AG04449 (cell line): ENCODE measurements around the gene RNF123.

Experiments used
- CTCF ChIA-PET: fragments of 350-600 bp; formaldehyde crosslinking; extraction: SDS; loops from one replicate; lab custom pipeline; 2021; ENCODE audit warnings: antibody characterized with exemption; lab: Yijun Ruan, JAX
- POLR2A ChIA-PET: fragments of 400-600, 350-600 bp; formaldehyde crosslinking; extraction: SDS; loops from one replicate; lab custom pipeline; 2020; ENCODE audit warnings: antibody characterized with exemption, inconsistent platforms; lab: Yijun Ruan, JAX
- DNase-seq: peaks from one replicate; pipeline ENCODE4 v3.0.0-alpha.2; 2010; ENCODE audit warnings: low read depth, low spot score
- H3K4me3 ChIP-seq: 2 replicates; pipeline ENCODE4 v1.5.1; 2011; ENCODE audit warnings: low read depth, mild to moderate bottlenecking, control low read depth, low read length
- TF ChIP-seq, protein P1 (sequence below): IDR thresholded peaks from one replicate; pipeline ENCODE4 v1.5.1; 2011; ENCODE audit warnings: mild to moderate bottlenecking, moderate library complexity, low read length, control low read depth, inconsistent platforms; ENCODE audit not compliant: insufficient read depth; ENCODE audit errors: missing control alignments

The RNF123 gene

DNA sequence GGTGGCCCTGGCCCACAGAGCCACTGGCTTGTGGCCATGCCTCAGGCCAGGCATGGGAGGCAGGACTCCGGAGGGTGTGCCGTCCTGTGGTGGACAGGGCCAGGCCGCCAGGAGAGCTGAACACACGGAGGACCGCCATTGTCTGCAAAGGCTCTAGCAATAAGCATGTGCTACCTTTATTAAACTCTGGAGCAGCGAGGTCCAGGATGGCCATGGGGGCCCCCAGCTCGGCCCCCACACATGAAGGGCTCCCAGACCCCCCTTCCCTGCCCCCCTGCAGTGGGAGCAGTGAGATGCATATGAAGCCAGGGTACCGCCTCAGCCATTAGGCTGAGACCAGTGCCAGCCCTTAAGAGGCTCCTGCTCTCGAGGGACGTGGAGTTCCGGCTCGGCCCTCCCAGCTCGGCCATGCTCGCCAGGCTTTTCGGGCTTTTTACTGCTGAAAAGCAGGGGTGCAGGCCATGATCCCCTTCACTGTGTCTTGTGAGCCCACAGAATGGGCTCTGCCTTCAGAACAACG, 27.4 kb downstream of the RNF123 start:
- no peak for DNase-seq
- no peak overlapping the region for H3K4me3 ChIP-seq
- TF ChIP-seq, protein P1, sequence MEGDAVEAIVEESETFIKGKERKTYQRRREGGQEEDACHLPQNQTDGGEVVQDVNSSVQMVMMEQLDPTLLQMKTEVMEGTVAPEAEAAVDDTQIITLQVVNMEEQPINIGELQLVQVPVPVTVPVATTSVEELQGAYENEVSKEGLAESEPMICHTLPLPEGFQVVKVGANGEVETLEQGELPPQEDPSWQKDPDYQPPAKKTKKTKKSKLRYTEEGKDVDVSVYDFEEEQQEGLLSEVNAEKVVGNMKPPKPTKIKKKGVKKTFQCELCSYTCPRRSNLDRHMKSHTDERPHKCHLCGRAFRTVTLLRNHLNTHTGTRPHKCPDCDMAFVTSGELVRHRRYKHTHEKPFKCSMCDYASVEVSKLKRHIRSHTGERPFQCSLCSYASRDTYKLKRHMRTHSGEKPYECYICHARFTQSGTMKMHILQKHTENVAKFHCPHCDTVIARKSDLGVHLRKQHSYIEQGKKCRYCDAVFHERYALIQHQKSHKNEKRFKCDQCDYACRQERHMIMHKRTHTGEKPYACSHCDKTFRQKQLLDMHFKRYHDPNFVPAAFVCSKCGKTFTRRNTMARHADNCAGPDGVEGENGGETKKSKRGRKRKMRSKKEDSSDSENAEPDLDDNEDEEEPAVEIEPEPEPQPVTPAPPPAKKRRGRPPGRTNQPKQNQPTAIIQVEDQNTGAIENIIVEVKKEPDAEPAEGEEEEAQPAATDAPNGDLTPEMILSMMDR = no peak
- POLR2A ChIA-PET = no interaction called here
- CTCF ChIA-PET = interaction anchor here (1.5 to 1.9 kb wide), 2 partner anchors 9 to 177 kb away, joined by 4 to 6 read pairs; no protein-coding TSS in a partner anchor

DNA sequence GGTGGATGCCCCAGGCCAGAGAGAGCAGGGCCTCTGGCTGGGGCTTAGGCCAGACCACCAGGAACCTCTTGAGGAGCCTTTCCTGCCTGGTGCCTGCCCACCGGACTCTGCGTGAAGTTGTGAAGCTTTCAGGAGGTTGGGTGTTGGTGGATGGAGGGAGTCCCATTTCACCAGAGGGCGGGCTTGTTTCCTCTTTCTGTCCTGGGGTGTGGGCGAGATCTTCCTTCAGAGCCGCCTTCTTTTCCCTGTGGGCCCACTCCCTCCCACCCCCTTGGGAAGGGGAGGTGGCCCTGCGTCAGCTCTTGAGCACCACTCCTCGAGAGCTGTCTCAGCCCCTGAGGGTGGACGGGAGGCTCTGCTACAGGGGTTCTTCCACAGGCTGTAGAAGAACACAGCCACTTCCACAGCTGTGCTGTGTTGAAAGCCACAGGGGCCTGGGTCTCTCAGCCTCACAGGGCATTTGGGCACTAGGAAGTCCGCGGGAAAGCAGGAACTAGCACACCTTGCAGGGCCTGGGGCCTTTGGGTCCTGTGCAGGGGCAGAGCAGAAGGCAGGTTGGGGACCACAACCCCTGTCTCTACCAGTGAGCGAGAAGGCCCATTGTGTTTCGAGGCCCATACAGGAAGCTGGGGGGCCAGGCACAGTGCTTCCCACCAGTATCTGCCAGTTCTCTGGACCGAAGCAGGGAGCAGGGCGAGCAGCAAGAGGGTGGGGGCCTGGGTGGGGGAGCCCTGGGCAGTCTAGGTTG, 28.0 kb downstream of the RNF123 start:
- DNase-seq = no peak
- ChIA-PET POLR2A (no interaction called here), CTCF (interaction anchor here (1.1 to 1.9 kb wide), 5 partner anchors 9 to 178 kb away, joined by 3 to 6 read pairs (median 4); partner anchors contain the start of gene INKA1)
- TF ChIP-seq, protein P1 = no peak
- no peak overlapping the region for H3K4me3 ChIP-seq

DNA sequence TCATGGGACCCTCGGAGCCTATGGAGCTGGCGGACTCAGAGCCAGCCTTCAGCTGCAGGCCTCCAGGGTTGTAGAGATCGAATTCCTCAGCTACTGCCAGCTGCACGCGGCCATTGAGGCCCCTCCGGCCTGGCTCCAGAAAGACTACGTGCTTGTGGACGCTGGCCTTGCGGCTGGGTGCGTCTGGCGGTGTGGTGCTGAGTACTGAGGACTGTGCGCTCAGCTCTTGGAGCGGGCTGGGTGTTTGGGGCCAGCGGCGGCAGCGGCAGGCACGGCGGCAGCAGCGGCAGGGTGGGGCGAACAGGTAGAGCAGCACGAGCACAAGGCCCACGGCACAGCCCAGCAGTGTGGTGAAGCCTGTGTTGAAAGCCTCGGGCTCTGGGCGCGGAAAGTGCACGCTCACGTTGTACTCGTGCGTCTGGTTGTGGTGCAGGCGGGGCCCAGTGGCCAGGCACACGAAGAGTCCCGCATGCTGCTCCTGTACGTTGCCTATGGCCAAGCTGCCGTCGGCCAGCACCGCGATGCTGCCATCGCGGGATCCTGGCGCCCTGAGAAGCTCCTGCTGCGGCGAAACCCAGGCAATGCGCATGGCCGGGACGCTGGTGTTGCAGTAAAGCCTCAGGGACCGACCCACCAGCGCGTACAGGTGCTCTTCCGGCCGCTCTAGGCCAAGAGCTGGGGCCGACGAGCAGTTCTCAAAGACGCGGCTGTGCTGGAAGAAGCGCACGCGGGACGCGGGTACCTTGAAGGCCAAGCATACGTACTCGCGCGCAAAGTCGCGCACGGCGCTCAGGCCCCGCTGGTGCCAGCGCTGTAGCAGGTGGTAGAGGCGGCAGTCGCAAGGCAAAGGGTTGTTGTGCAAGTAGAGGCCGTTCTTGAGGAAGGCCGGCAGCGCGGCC, 28.9 kb downstream of the RNF123 start:
- TF ChIP-seq, protein P1 = no peak
- DNase-seq = no peak
- CTCF ChIA-PET = interaction anchor here (1.1 to 1.6 kb wide), 8 partner anchors 8 to 179 kb away, joined by 3 to 14 read pairs (median 4); partner anchors contain the start of gene INKA1
- no peak overlapping the region for H3K4me3 ChIP-seq
- POLR2A ChIA-PET = no interaction called here

DNA sequence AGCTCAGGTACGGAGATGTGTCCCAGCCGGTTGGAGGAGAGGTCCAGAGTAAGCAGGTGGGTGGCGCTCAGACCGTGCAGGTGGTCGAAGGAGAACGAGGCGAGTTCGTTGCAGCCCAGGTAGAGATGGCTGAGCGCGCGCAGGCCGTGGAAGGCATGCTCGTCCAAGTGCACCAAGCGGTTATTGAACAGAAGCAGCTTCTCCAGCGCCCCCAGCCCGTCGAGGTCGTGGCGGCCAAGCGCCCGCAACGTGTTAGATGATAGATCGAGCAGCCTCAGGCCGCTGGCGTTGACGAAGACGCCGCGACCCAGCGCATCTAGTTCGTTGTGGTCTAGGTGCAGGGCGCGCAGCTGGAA, 29.5 kb downstream of the RNF123 start:
- TF ChIP-seq, protein P1 = no peak
- peak overlapping the region; percentile 62 for H3K4me3 ChIP-seq
- ChIA-PET POLR2A (no interaction called here), CTCF (interaction anchor here (1.2 to 1.6 kb wide), 6 partner anchors 9 to 122 kb away, joined by 3 to 14 read pairs (median 4); partner anchors contain the start of gene INKA1)
- DNase-seq = no peak

DNA sequence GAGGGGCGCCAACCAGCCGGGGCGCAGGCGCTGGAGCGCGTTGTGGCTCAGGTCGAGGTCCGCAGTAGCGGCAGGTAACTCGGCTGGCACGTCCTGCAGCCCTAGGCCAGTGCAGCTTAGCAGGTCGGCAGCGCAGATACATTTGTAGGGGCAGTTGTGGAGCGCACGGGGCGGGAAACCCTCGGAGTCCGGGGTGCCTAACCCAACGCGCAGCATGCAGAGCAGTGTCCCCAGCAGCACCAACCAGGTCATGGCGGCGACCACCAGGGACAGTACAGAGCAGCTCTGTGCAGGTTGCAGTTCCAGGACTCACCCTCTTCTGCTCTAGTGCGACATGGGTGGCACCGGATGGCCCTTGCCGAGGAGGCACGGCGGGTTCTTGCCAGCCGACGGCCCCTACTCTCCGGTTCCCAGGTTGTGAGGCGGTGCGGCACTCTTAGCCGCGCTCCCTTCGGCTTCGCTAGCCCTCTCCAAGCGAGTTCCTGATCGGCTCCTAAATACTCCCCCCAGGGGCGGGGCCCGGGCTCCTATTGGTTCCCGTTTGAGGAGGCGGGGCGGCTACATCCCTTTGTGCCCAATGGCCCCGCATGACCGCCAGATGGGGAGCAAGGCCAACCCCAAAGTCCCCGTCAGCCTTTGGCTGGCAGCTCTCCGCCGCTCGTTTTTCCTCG, 30.0 kb downstream of the RNF123 start, which contains the start of gene AMIGO3:
TSS of gene AMIGO3 (minus strand) at position 471 of the 671 bp plus-strand sequence. CDS start at position 252, 219 bp downstream.
- TF ChIP-seq, protein P1 = peak; percentile 82
- DNase-seq = peak; percentile 42
- H3K4me3 ChIP-seq = peak within 1 kb of the TSS; percentile 62
- ChIA-PET CTCF (interaction anchor here (0.7 to 2.6 kb wide), 7 partner anchors 9 to 122 kb away, joined by 3 to 21 read pairs (median 4); no protein-coding TSS in a partner anchor), POLR2A (no interaction called here)
